Lower leg skin (tissue), 3 donors: Measurements from ENCODE around the gene ARMH3.

Experiments
- POLR2A ChIP-seq, 2 donors: fragments of 450-650 bp; IDR thresholded peaks; one replicate each; pipeline ENCODE4 v1.6.1; 2016 to 2017; ENCODE audit warnings: antibody characterized with exemption in 2 of 2, mild to moderate bottlenecking in 1 of 2, moderate library complexity in 1 of 2
- TF ChIP-seq, protein P1 (sequence below), 3 donors: fragments of 450-650 bp; IDR thresholded peaks; one replicate each; pipeline ENCODE4 v1.5.1; 2016; ENCODE audit warnings: antibody characterized with exemption in 3 of 3, mild to moderate bottlenecking in 3 of 3, moderate library complexity in 2 of 3

- no peak for TF ChIP-seq POLR2A (IDR thresholded peaks at IDR 0.05)
- TF ChIP-seq, protein P1, sequence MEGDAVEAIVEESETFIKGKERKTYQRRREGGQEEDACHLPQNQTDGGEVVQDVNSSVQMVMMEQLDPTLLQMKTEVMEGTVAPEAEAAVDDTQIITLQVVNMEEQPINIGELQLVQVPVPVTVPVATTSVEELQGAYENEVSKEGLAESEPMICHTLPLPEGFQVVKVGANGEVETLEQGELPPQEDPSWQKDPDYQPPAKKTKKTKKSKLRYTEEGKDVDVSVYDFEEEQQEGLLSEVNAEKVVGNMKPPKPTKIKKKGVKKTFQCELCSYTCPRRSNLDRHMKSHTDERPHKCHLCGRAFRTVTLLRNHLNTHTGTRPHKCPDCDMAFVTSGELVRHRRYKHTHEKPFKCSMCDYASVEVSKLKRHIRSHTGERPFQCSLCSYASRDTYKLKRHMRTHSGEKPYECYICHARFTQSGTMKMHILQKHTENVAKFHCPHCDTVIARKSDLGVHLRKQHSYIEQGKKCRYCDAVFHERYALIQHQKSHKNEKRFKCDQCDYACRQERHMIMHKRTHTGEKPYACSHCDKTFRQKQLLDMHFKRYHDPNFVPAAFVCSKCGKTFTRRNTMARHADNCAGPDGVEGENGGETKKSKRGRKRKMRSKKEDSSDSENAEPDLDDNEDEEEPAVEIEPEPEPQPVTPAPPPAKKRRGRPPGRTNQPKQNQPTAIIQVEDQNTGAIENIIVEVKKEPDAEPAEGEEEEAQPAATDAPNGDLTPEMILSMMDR (IDR thresholded peaks at IDR 0.05): no peak
Measured at GRCh38 chr10:101893510-101894120, 162.4 kb downstream of the ARMH3 start.
